ENCODE results near the gene TMEM245.

The TMEM245 gene

GRCh38 chr9:109119439-109120203 is at the start of gene TMEM245:
TMEM245 (minus strand) TSS chr9:109119947; CDS start chr9:109119913, 34 bp downstream.
- H3K4me2 ChIP-seq (ENCODE audit: low read length), result peak within 1 kb of the TSS; percentile 87
- H3K9me3 ChIP-seq (ENCODE audit: low read length), result no peaks in the 10 kb centered on the region
- H3K9me2 ChIP-seq (ENCODE audit: low read depth, low read length), result no peaks in the 10 kb centered on the region
- H2AFZ ChIP-seq (ENCODE audit: low read length), result peak within 1 kb of the TSS; percentile 97
- peaks cover 10% of the 10 kb centered on the region for H3K36me3 ChIP-seq (ENCODE audit: insufficient read depth, low read length)
- peak within 1 kb of the TSS; percentile 90 for H3K9ac ChIP-seq (ENCODE audit: low read length)
- H3K4me3 ChIP-seq (ENCODE audit: low read depth, low read length, poor library complexity, severe bottlenecking), result peak within 1 kb of the TSS; percentile 98
- H3K27me3 ChIP-seq (ENCODE audit: insufficient read depth, low read length), result no peaks in the 10 kb centered on the region
- peaks cover 45% of the 10 kb centered on the region for H3K79me2 ChIP-seq (ENCODE audit: insufficient read depth, low read length)
- H4K20me1 ChIP-seq (ENCODE audit: insufficient read depth, low read length), result no peaks in the 10 kb centered on the region
- H3K4me1 ChIP-seq (ENCODE audit: insufficient read depth, low read length, severe bottlenecking), result peaks cover 51% of the 10 kb centered on the region
- no peak for TF ChIP-seq CTCF (IDR thresholded peaks at IDR 0.05; ENCODE audit: low read length)
- no peaks in the 10 kb centered on the region for H3F3A ChIP-seq (ENCODE audit: insufficient read depth, low read length)
- H3K27ac ChIP-seq (ENCODE audit: low read depth, low read length, poor library complexity, severe bottlenecking), result peak within 1 kb of the TSS; percentile 63

- Histone ChIP-seq H3K4me1 (ENCODE audit: insufficient read depth, low read length, severe bottlenecking) (no peaks in the 10 kb centered on the region), H3K79me2 (ENCODE audit: insufficient read depth, low read length) (no peaks in the 10 kb centered on the region), H3K4me2 (ENCODE audit: low read length) (no peak overlapping the region), H3K9ac (ENCODE audit: low read length) (no peak overlapping the region), H2AFZ (ENCODE audit: low read length) (no peak overlapping the region), H3K27ac (ENCODE audit: low read depth, low read length, poor library complexity, severe bottlenecking) (no peak overlapping the region), H4K20me1 (ENCODE audit: insufficient read depth, low read length) (no peaks in the 10 kb centered on the region), H3K9me3 (ENCODE audit: low read length) (no peaks in the 10 kb centered on the region), H3K27me3 (ENCODE audit: insufficient read depth, low read length) (peaks cover 4% of the 10 kb centered on the region; the same call in 1 of the 2 replicates), H3F3A (ENCODE audit: insufficient read depth, low read length) (no peaks in the 10 kb centered on the region), H3K4me3 (ENCODE audit: low read depth, low read length, poor library complexity, severe bottlenecking) (no peak overlapping the region), H3K36me3 (ENCODE audit: insufficient read depth, low read length) (no peaks in the 10 kb centered on the region), H3K9me2 (ENCODE audit: low read depth, low read length) (no peaks in the 10 kb centered on the region)
- TF ChIP-seq CTCF (IDR thresholded peaks at IDR 0.05; ENCODE audit: low read length), result no peak
Observed at GRCh38 chr9:109168170-109168569, 48.4 kb upstream of the TMEM245 start.

- Histone ChIP-seq H2AFZ (ENCODE audit: low read length) (no peak overlapping the region), H3F3A (ENCODE audit: insufficient read depth, low read length) (no peaks in the 10 kb centered on the region), H3K4me1 (ENCODE audit: insufficient read depth, low read length, severe bottlenecking) (no peaks in the 10 kb centered on the region), H3K9me2 (ENCODE audit: low read depth, low read length) (no peaks in the 10 kb centered on the region), H3K27me3 (ENCODE audit: insufficient read depth, low read length) (peaks cover 4% of the 10 kb centered on the region; the same call in 1 of the 2 replicates), H3K79me2 (ENCODE audit: insufficient read depth, low read length) (no peaks in the 10 kb centered on the region), H3K4me2 (ENCODE audit: low read length) (no peak overlapping the region), H3K36me3 (ENCODE audit: insufficient read depth, low read length) (no peaks in the 10 kb centered on the region), H3K9me3 (ENCODE audit: low read length) (no peaks in the 10 kb centered on the region), H3K27ac (ENCODE audit: low read depth, low read length, poor library complexity, severe bottlenecking) (no peak overlapping the region), H4K20me1 (ENCODE audit: insufficient read depth, low read length) (no peaks in the 10 kb centered on the region), H3K9ac (ENCODE audit: low read length) (no peak overlapping the region), H3K4me3 (ENCODE audit: low read depth, low read length, poor library complexity, severe bottlenecking) (no peak overlapping the region)
- TF ChIP-seq CTCF (IDR thresholded peaks at IDR 0.05; ENCODE audit: low read length), result no peak
- no peak for TF ChIP-seq EZH2 (IDR thresholded peaks at IDR 0.05; ENCODE audit: borderline replicate concordance, low read length)
Observed at GRCh38 chr9:109167716-109168115, 48.0 kb upstream of the TMEM245 start.

All from OCI-LY1 (cell line).